H1 (cell line): Measurements from ENCODE around the gene RNF5. TPM values are rescaled to one million over a fixed set of nuclear protein-coding genes. Genes with fewer than 3 reads are reported as not detected.

Experiments
- YY1 ChIP-seq: IDR thresholded peaks from 2 replicates; pipeline ENCODE4 v1.6.1; 2011; ENCODE audit warnings: low read depth, mild to moderate bottlenecking, low read length
- polyA plus RNA-seq, 7 experiments: library from polyadenylated mRNA; depleted of rRNA in 3 of 7; stranded (reverse) in 5 of 7; unstranded in 2 of 7; fragments of >200 nt in 5 of 7; fragments of 200-250 nt in 2 of 7; gene quantifications; 1 replicate in 5 of 7; 2 replicates in 1 of 7; 4 replicates in 1 of 7; pipeline versions ENCODE4 v1.2.1 to v1.2.3, GENCODE V29; 2011 to 2013; ENCODE audit warnings: missing spikeins in 2 of 7, mixed read lengths in 2 of 7
- total RNA-seq: library from RNA; stranded (reverse); fragmentation: NEBNext Ultra II Directional; extraction: Animal tissue kit (Norgen Biotek cat#: 25700); gene quantifications from 2 replicates; pipeline ENCODE4 v1.2.1, GENCODE V29; 2021
- TF ChIP-seq, protein P1 (sequence below): fragments of 300-600 bp; sonication (generic); IDR thresholded peaks from 2 replicates; pipeline ENCODE4 v1.7.1; 2012; ENCODE audit warnings: low read length, moderate library complexity, mild to moderate bottlenecking, inconsistent platforms; ENCODE audit not compliant: insufficient replicate concordance

The RNF5 gene
- total and polyA plus RNA-seq, 2 of the 8 experiments (the other 6 are each of a cell fraction or from before 2014, with no cell fraction given), result 90.0 to 158 TPM

DNA sequence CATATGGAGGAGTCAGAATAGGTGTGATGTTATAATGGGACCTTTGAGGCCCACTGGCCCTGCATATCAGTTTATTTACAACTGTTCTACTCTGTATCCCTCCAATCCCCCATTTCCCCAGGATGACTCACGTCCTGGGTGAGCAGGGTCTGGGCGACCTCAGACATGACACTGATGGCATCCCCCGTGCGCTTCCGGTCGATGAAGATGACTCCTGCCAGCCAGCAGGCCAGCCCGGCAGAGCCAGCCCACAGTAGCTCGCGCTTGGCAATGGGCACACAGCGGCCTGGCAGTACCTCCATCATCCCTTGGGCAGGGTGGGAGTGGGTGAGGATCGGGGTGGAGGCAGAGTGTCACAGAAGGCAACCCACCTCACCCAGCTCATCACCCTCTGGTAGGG, 7.9 kb upstream of the RNF5 start (continued):
- TF ChIP-seq, protein P1, sequence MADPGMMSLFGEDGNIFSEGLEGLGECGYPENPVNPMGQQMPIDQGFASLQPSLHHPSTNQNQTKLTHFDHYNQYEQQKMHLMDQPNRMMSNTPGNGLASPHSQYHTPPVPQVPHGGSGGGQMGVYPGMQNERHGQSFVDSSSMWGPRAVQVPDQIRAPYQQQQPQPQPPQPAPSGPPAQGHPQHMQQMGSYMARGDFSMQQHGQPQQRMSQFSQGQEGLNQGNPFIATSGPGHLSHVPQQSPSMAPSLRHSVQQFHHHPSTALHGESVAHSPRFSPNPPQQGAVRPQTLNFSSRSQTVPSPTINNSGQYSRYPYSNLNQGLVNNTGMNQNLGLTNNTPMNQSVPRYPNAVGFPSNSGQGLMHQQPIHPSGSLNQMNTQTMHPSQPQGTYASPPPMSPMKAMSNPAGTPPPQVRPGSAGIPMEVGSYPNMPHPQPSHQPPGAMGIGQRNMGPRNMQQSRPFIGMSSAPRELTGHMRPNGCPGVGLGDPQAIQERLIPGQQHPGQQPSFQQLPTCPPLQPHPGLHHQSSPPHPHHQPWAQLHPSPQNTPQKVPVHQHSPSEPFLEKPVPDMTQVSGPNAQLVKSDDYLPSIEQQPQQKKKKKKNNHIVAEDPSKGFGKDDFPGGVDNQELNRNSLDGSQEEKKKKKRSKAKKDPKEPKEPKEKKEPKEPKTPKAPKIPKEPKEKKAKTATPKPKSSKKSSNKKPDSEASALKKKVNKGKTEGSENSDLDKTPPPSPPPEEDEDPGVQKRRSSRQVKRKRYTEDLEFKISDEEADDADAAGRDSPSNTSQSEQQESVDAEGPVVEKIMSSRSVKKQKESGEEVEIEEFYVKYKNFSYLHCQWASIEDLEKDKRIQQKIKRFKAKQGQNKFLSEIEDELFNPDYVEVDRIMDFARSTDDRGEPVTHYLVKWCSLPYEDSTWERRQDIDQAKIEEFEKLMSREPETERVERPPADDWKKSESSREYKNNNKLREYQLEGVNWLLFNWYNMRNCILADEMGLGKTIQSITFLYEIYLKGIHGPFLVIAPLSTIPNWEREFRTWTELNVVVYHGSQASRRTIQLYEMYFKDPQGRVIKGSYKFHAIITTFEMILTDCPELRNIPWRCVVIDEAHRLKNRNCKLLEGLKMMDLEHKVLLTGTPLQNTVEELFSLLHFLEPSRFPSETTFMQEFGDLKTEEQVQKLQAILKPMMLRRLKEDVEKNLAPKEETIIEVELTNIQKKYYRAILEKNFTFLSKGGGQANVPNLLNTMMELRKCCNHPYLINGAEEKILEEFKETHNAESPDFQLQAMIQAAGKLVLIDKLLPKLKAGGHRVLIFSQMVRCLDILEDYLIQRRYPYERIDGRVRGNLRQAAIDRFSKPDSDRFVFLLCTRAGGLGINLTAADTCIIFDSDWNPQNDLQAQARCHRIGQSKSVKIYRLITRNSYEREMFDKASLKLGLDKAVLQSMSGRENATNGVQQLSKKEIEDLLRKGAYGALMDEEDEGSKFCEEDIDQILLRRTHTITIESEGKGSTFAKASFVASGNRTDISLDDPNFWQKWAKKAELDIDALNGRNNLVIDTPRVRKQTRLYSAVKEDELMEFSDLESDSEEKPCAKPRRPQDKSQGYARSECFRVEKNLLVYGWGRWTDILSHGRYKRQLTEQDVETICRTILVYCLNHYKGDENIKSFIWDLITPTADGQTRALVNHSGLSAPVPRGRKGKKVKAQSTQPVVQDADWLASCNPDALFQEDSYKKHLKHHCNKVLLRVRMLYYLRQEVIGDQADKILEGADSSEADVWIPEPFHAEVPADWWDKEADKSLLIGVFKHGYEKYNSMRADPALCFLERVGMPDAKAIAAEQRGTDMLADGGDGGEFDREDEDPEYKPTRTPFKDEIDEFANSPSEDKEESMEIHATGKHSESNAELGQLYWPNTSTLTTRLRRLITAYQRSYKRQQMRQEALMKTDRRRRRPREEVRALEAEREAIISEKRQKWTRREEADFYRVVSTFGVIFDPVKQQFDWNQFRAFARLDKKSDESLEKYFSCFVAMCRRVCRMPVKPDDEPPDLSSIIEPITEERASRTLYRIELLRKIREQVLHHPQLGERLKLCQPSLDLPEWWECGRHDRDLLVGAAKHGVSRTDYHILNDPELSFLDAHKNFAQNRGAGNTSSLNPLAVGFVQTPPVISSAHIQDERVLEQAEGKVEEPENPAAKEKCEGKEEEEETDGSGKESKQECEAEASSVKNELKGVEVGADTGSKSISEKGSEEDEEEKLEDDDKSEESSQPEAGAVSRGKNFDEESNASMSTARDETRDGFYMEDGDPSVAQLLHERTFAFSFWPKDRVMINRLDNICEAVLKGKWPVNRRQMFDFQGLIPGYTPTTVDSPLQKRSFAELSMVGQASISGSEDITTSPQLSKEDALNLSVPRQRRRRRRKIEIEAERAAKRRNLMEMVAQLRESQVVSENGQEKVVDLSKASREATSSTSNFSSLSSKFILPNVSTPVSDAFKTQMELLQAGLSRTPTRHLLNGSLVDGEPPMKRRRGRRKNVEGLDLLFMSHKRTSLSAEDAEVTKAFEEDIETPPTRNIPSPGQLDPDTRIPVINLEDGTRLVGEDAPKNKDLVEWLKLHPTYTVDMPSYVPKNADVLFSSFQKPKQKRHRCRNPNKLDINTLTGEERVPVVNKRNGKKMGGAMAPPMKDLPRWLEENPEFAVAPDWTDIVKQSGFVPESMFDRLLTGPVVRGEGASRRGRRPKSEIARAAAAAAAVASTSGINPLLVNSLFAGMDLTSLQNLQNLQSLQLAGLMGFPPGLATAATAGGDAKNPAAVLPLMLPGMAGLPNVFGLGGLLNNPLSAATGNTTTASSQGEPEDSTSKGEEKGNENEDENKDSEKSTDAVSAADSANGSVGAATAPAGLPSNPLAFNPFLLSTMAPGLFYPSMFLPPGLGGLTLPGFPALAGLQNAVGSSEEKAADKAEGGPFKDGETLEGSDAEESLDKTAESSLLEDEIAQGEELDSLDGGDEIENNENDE, result no peak
- TF ChIP-seq YY1, result no peak
